ENCODE data around the gene ZNF227. TPM values are rescaled to one million over a fixed set of nuclear protein-coding genes. Genes with fewer than 3 reads are reported as not detected.
A peak's percentile ranks its signal among the peaks of the same experiment; 100 is the strongest.
"Not testable (repeated sequence)": the region's sequence is repeated elsewhere in the genome, so short reads cannot be mapped to it uniquely, and the experiment has no call there.

Gene ZNF227
- total RNA-seq (34.5 TPM), polyA plus RNA-seq (7.4 TPM)

- Histone ChIP-seq H3K4me1 (ENCODE audit: insufficient read depth) (no peaks in the 10 kb centered on the region), H3K36me3 (ENCODE audit: insufficient read depth) (peaks cover 6% of the 10 kb centered on the region), H3K27ac (ENCODE audit: low read depth) (peak within 1 kb of the TSS; percentile 89), H3K4me3 (ENCODE audit: low read depth, low read length) (peak within 1 kb of the TSS; percentile 81)
- DNase-seq (ENCODE audit: extremely low spot score), result peak; percentile 94
- under 1% methylated on average over 37 of the region's 37 CpGs for WGBS
These were observed at the start of gene ZNF227 for GRCh38 chr19:44212250-44212865. Gene ZNF227 (plus strand): TSS chr19:44212532. CDS start chr19:44217793, 5,261 bp downstream.

GRCh38 chr19:44163789-44164188 lies 48.5 kb upstream of the ZNF227 start:
- no peak overlapping the region for H3K27ac ChIP-seq (ENCODE audit: low read depth)

GRCh38 chr19:44164327-44164672 lies 48.0 kb upstream of the ZNF227 start:
- no peak overlapping the region for H3K27ac ChIP-seq (ENCODE audit: low read depth)
- WGBS, result 61% methylated on average over 3 of the region's 3 CpGs
- H3K36me3 ChIP-seq (ENCODE audit: insufficient read depth), result peaks cover 2% of the 10 kb centered on the region
- no peak for DNase-seq (ENCODE audit: extremely low spot score)
- no peaks in the 10 kb centered on the region for H3K4me1 ChIP-seq (ENCODE audit: insufficient read depth)
- peak overlapping the region; percentile 78 for H3K4me3 ChIP-seq (ENCODE audit: low read depth, low read length)

More at GRCh38 chr19:44163789-44164188, 48.5 kb upstream of the ZNF227 start:
- whole genome bisulfite sequencing, result 87% methylated on average over 2 of the region's 2 CpGs
- Histone ChIP-seq H3K4me3 (ENCODE audit: low read depth, low read length) (no peak overlapping the region), H3K4me1 (ENCODE audit: insufficient read depth) (no peaks in the 10 kb centered on the region), H3K36me3 (ENCODE audit: insufficient read depth) (no peaks in the 10 kb centered on the region)
- DNase-seq (ENCODE audit: extremely low spot score), result no peak

- WGBS, result under 1% methylated on average over 32 of the region's 32 CpGs
- DNase-seq (ENCODE audit: extremely low spot score), result peak; percentile 98
- peak within 1 kb of the TSS; percentile 66 for H3K27ac ChIP-seq (ENCODE audit: low read depth)
- no peaks in the 10 kb centered on the region for H3K4me1 ChIP-seq (ENCODE audit: insufficient read depth)
- peak within 1 kb of the TSS; percentile 78 for H3K4me3 ChIP-seq (ENCODE audit: low read depth, low read length)
- H3K36me3 ChIP-seq (ENCODE audit: insufficient read depth), result peaks cover 6% of the 10 kb centered on the region
These were observed 47.4 kb upstream of the ZNF227 start, which contains the start of gene ZNF226 for GRCh38 chr19:44164673-44165512. Gene ZNF226 (plus strand): TSS chr19:44165100. CDS start chr19:44170081, 4,981 bp downstream.

- H3K36me3 ChIP-seq (ENCODE audit: insufficient read depth), result peaks cover 27% of the 10 kb centered on the region
- not testable (repeated sequence) for H3K27ac ChIP-seq (ENCODE audit: low read depth); DNase-seq (ENCODE audit: extremely low spot score); H3K4me3 ChIP-seq (ENCODE audit: low read depth, low read length); H3K4me1 ChIP-seq (ENCODE audit: insufficient read depth)
- WGBS, result 98% methylated on average over 6 of the region's 6 CpGs
These were observed 41.7 kb upstream of the ZNF227 start for GRCh38 chr19:44170660-44171059.

- no peak overlapping the region for H3K4me3 ChIP-seq (ENCODE audit: low read depth, low read length)
- H3K27ac ChIP-seq (ENCODE audit: low read depth), result no peak overlapping the region
- DNase-seq (ENCODE audit: extremely low spot score), result no peak
- WGBS, result 97% methylated on average over 3 of the region's 3 CpGs
- H3K36me3 ChIP-seq (ENCODE audit: insufficient read depth), result peaks cover 20% of the 10 kb centered on the region
- no peaks in the 10 kb centered on the region for H3K4me1 ChIP-seq (ENCODE audit: insufficient read depth)
These were observed 35.7 kb upstream of the ZNF227 start for GRCh38 chr19:44176590-44176989.

- H3K4me3 ChIP-seq (ENCODE audit: low read depth, low read length), result no peak overlapping the region
- DNase-seq (ENCODE audit: extremely low spot score), result no peak
- H3K27ac ChIP-seq (ENCODE audit: low read depth), result no peak overlapping the region
- H3K36me3 ChIP-seq (ENCODE audit: insufficient read depth), result peaks cover 3% of the 10 kb centered on the region
- H3K4me1 ChIP-seq (ENCODE audit: insufficient read depth), result no peaks in the 10 kb centered on the region
These were observed 31.4 kb upstream of the ZNF227 start for GRCh38 chr19:44180968-44181367.

GRCh38 chr19:44182145-44182544 lies 30.2 kb upstream of the ZNF227 start:
- Histone ChIP-seq H3K36me3 (ENCODE audit: insufficient read depth) (no peaks in the 10 kb centered on the region), H3K27ac (ENCODE audit: low read depth) (no peak overlapping the region), H3K4me3 (ENCODE audit: low read depth, low read length) (no peak overlapping the region), H3K4me1 (ENCODE audit: insufficient read depth) (no peaks in the 10 kb centered on the region)
- WGBS, result 84% methylated on average over 10 of the region's 10 CpGs
- no peak for DNase-seq (ENCODE audit: extremely low spot score)

- H3K27ac ChIP-seq (ENCODE audit: low read depth), result no peak overlapping the region
- no peaks in the 10 kb centered on the region for H3K4me1 ChIP-seq (ENCODE audit: insufficient read depth)
- no peak for DNase-seq (ENCODE audit: extremely low spot score)
- 97% methylated on average over 6 of the region's 6 CpGs for WGBS
- H3K36me3 ChIP-seq (ENCODE audit: insufficient read depth), result no peaks in the 10 kb centered on the region
- no peak overlapping the region for H3K4me3 ChIP-seq (ENCODE audit: low read depth, low read length)
These were observed 22.3 kb upstream of the ZNF227 start for GRCh38 chr19:44190020-44190419.

GRCh38 chr19:44192127-44192526 lies 20.2 kb upstream of the ZNF227 start:
- Histone ChIP-seq H3K27ac (ENCODE audit: low read depth) (no peak overlapping the region), H3K4me1 (ENCODE audit: insufficient read depth) (no peaks in the 10 kb centered on the region), H3K4me3 (ENCODE audit: low read depth, low read length) (no peak overlapping the region), H3K36me3 (ENCODE audit: insufficient read depth) (no peaks in the 10 kb centered on the region)
- 66% methylated on average over 5 of the region's 5 CpGs for WGBS
- no peak for DNase-seq (ENCODE audit: extremely low spot score)

- Histone ChIP-seq H3K4me3 (ENCODE audit: low read depth, low read length) (no peak overlapping the region), H3K27ac (ENCODE audit: low read depth) (no peak overlapping the region), H3K4me1 (ENCODE audit: insufficient read depth) (no peaks in the 10 kb centered on the region), H3K36me3 (ENCODE audit: insufficient read depth) (no peaks in the 10 kb centered on the region)
- DNase-seq (ENCODE audit: extremely low spot score), result no peak
These were observed 15.6 kb upstream of the ZNF227 start for GRCh38 chr19:44196772-44197171.

- DNase-seq (ENCODE audit: extremely low spot score), result no peak
- no peak overlapping the region for H3K4me3 ChIP-seq (ENCODE audit: low read depth, low read length)
- no peaks in the 10 kb centered on the region for H3K36me3 ChIP-seq (ENCODE audit: insufficient read depth)
- WGBS, result 67% methylated on average over 1 of the region's 1 CpG
- no peak overlapping the region for H3K27ac ChIP-seq (ENCODE audit: low read depth)
- no peaks in the 10 kb centered on the region for H3K4me1 ChIP-seq (ENCODE audit: insufficient read depth)
These were observed 9.9 kb upstream of the ZNF227 start for GRCh38 chr19:44202470-44202869.

GRCh38 chr19:44202974-44203373 lies 9.4 kb upstream of the ZNF227 start:
- no peaks in the 10 kb centered on the region for H3K4me1 ChIP-seq (ENCODE audit: insufficient read depth)
- H3K4me3 ChIP-seq (ENCODE audit: low read depth, low read length), result no peak overlapping the region
- DNase-seq (ENCODE audit: extremely low spot score), result no peak
- WGBS, result 89% methylated on average over 1 of the region's 2 CpGs
- H3K27ac ChIP-seq (ENCODE audit: low read depth), result no peak overlapping the region
- H3K36me3 ChIP-seq (ENCODE audit: insufficient read depth), result no peaks in the 10 kb centered on the region

- H3K27ac ChIP-seq (ENCODE audit: low read depth); H3K4me3 ChIP-seq (ENCODE audit: low read depth, low read length); H3K4me1 ChIP-seq (ENCODE audit: insufficient read depth); H3K36me3 ChIP-seq (ENCODE audit: insufficient read depth); DNase-seq (ENCODE audit: extremely low spot score): not testable (repeated sequence)
- 93% methylated on average over 31 of the region's 31 CpGs for WGBS
These were observed 8.5 kb upstream of the ZNF227 start for GRCh38 chr19:44203877-44204276.

Data from urinary bladder (tissue), 4 donors.